Activated CD4-positive, alpha-beta T cell treated with anti-CD3 and anti-CD28 coated beads, Interleukin-2, amount 50 U/mL, for 48 hours (primary cell): Measurements from ENCODE around the gene CALHM6.
"Not testable (repeated sequence)": the region's sequence is repeated elsewhere in the genome, so short reads cannot be mapped to it uniquely, and the experiment has no call there.

Experiments
- DNase-seq, 2 experiments: peaks; one replicate each; pipeline ENCODE4 v3.0.0-alpha.2; 2020

CALHM6 gene

GRCh38 chr6:116483616-116484015, 22.4 kb downstream of the CALHM6 start:
- no peak for DNase-seq

GRCh38 chr6:116485559-116486184, 24.5 kb downstream of the CALHM6 start:
- no peak for DNase-seq

DNA sequence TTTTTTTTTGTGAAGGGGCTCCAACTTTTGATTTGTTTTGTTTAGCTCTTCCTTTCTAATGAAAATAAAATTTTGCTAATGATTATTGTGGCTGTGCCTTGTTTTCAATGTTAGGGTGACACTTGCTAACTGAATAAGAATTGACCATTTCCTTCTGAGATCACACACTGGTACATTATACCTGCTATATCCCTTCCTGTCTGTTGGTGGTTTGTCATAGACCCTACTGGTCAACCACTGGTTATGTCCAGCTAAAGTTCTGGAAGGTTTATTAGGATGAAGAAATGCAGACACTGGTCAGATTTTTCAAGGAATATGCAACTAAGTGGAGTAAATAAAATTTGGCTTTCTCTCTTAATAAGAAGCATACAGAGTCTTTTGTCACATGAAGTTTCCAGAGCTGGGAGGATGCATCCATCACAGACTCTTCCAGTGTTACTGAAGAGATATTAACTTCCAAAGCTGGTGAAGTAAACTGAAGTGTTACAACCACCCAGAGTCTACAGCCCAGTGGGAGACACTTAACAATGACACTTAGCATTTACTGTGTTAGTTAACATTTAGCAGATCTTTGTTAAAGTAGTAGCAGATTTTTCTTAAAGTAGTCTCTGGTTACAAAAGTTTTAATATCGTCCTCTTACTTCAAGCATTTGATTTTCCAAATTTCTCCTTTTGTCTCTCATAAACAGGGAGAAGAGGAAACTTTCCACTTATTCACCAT, 30.6 kb downstream of the CALHM6 start:
- no peak for DNase-seq

GRCh38 chr6:116492331-116493067, 31.3 kb downstream of the CALHM6 start:
- DNase-seq = no peak

GRCh38 chr6:116495161-116495560, 34.0 kb downstream of the CALHM6 start:
- DNase-seq = not testable (repeated sequence)

GRCh38 chr6:116497113-116497676, 36.0 kb downstream of the CALHM6 start:
- no peak for DNase-seq

- no peak for DNase-seq
Measured at GRCh38 chr6:116500969-116501433, 39.8 kb downstream of the CALHM6 start.

DNA sequence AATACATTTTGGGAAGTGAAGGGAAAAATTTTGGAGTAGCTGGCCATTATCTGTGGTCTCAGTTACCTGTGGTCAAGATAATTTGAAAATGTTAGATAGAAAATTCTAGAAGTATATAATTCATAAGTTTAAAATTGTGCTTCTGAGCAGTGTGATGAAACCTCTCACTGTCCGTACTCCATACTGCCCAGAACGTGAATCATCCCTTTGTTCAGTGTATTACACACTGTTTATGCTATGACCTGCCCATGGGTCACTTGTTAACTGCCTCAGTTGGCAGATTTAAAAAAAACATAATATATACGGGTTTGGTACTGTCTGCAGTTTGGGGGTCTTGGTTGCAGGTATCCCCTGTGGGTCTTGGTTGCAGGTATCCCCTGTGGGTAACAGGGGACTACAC, 46.1 kb downstream of the CALHM6 start:
- DNase-seq = no peak

GRCh38 chr6:116508527-116508926, 47.4 kb downstream of the CALHM6 start:
- no peak for DNase-seq

DNA sequence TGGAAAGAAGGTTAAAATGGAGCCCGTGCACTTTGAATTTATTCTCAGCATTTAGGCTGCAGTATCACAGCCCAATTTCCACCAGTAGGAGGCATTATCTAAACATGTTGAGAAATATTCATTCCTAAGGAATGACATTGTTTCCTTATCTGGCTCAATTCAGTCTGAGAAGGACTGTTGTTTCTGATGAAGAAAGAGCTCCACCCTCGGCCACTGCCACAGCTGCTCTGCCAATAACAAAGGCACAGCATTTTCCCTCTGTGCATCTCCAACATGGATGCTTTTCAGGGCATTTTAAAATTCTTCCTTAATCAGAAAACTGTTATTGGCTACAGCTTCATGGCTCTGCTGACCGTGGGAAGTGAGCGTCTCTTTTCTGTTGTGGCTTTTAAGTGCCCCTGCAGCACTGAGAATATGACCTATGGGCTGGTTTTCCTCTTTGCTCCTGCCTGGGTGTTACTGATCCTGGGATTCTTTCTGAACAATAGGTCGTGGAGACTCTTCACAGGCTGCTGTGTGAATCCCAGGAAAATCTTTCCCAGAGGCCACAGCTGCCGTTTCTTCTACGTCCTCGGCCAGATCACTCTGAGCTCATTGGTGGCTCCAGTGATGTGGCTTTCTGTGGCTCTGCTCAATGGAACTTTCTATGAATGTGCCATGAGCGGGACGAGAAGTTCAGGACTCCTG, 50.4 kb downstream of the CALHM6 start, which contains the start of gene CALHM5:
Gene CALHM5 (plus strand): TSS at position 216 of the 687 bp plus-strand sequence. CDS start 58 bp downstream, at position 274.
- no peak for DNase-seq

- DNase-seq = no peak
Measured at GRCh38 chr6:116512111-116512559, 51.0 kb downstream of the CALHM6 start.

DNA sequence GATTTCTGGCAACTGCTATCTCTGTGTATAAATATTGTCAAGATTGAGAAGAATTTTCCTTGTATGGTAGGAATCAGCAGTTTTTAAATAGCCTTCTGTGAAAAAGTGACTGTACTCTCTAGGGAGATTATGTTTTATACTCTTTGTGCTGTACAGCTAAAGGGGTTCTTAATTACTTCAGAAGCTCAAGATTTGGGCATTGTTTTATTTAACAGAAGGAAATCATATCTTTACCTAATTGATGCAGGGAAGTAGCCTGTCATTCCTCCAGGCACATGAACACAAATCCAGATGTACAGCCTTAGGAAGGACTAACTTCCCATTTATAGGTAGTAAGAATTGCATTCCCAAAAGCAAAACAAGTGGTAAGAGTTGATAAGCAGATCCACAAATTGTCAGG, 51.6 kb downstream of the CALHM6 start:
- DNase-seq = no peak
